A673 (cell line): ENCODE data around the gene FOXN1.

Experiments
- CTCF ChIP-seq: fragments of 300-800, 200-600 bp; sonication (generic); conservative IDR thresholded peaks from 2 replicates; pipeline ENCODE4 v1.5.1; 2017; ENCODE audit warnings: low read depth, mild to moderate bottlenecking, antibody characterized with exemption, low read length, moderate library complexity, mixed read lengths
- EZH2 ChIP-seq: fragments of 200-600 bp; sonication (generic); IDR thresholded peaks from 2 replicates; pipeline ENCODE4 v1.6.1; 2017; ENCODE audit warnings: borderline replicate concordance, low read depth, mild to moderate bottlenecking, mixed read lengths, antibody characterized with exemption, low read length; ENCODE audit not compliant: poor library complexity, severe bottlenecking

GRCh38 chr17:28511858-28512461 is 5.8 kb downstream of the FOXN1 start:
- TF ChIP-seq EZH2 (no peak), CTCF (no peak)
